Measurements from ENCODE around the gene DDX10.

The DDX10 gene

GRCh38 chr11:108965306-108966001, 300.6 kb downstream of the DDX10 start:
- no peak overlapping the region for H2AFZ ChIP-seq (ENCODE audit: low read depth, low read length)
- H3K4me2 ChIP-seq (ENCODE audit: insufficient read depth, low read length) = no peak overlapping the region
- H3K36me3 ChIP-seq (ENCODE audit: insufficient read depth, low read length) = no peaks in the 10 kb centered on the region
- H3K27me3 ChIP-seq (ENCODE audit: insufficient read depth, low read length, poor library complexity) = no peaks in the 10 kb centered on the region
- no peaks in the 10 kb centered on the region for H3K79me2 ChIP-seq (ENCODE audit: insufficient read depth, low read length)
- H3K9ac ChIP-seq (ENCODE audit: low read depth, low read length) = no peak overlapping the region
- H3K9me3 ChIP-seq (ENCODE audit: insufficient read depth, low read length, severe bottlenecking) = no peaks in the 10 kb centered on the region
- H3K27ac ChIP-seq (ENCODE audit: low read length) = no peak overlapping the region
- no peaks in the 10 kb centered on the region for H4K20me1 ChIP-seq (ENCODE audit: insufficient read depth, low read length)
- TF ChIP-seq, protein P1, sequence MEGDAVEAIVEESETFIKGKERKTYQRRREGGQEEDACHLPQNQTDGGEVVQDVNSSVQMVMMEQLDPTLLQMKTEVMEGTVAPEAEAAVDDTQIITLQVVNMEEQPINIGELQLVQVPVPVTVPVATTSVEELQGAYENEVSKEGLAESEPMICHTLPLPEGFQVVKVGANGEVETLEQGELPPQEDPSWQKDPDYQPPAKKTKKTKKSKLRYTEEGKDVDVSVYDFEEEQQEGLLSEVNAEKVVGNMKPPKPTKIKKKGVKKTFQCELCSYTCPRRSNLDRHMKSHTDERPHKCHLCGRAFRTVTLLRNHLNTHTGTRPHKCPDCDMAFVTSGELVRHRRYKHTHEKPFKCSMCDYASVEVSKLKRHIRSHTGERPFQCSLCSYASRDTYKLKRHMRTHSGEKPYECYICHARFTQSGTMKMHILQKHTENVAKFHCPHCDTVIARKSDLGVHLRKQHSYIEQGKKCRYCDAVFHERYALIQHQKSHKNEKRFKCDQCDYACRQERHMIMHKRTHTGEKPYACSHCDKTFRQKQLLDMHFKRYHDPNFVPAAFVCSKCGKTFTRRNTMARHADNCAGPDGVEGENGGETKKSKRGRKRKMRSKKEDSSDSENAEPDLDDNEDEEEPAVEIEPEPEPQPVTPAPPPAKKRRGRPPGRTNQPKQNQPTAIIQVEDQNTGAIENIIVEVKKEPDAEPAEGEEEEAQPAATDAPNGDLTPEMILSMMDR (IDR thresholded peaks at IDR 0.05; ENCODE audit: borderline replicate concordance, extremely low read depth, low read length, poor library complexity, severe bottlenecking) = no peak
- TF ChIP-seq EZH2 (IDR thresholded peaks at IDR 0.05; ENCODE audit: borderline replicate concordance, low read depth, low read length, severe bottlenecking) = no peak
- no peak overlapping the region for H3K4me3 ChIP-seq (ENCODE audit: low read depth in 1 of 2, low read length in 2 of 2)
- no peaks in the 10 kb centered on the region for H3K4me1 ChIP-seq (ENCODE audit: insufficient read depth, low read length)
- DNase-seq = no peak
- no peak for ATAC-seq (ENCODE audit: insufficient read depth, low read depth)

DNA sequence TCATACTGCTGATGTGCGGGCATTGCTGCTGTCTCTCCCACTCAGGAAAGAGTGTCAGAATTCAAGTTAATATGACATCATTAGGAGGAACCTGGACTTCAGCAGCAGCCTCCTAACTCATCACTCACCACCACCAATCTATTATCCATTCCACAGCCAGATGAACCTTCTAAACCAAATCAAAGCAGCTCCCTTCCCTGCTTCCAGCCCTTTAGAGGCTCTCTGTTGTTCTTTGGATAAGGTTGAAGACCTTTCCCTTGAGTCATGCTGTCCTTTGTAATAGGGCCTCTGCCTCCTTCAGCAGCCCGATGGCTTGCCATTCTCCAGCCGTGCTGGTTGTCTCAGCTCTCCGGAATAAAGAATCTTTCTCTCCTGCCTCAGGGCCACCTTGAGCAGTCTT, 301.3 kb downstream of the DDX10 start:
- no peaks in the 10 kb centered on the region for H3K4me1 ChIP-seq (ENCODE audit: insufficient read depth, low read length)
- H3K9me3 ChIP-seq (ENCODE audit: insufficient read depth, low read length, severe bottlenecking) = no peaks in the 10 kb centered on the region
- H4K20me1 ChIP-seq (ENCODE audit: insufficient read depth, low read length) = no peaks in the 10 kb centered on the region
- H2AFZ ChIP-seq (ENCODE audit: low read depth, low read length) = no peak overlapping the region
- H3K27ac ChIP-seq (ENCODE audit: low read length) = no peak overlapping the region
- no peak for TF ChIP-seq EZH2 (IDR thresholded peaks at IDR 0.05; ENCODE audit: borderline replicate concordance, low read depth, low read length, severe bottlenecking)
- TF ChIP-seq, protein P1 (IDR thresholded peaks at IDR 0.05; ENCODE audit: borderline replicate concordance, extremely low read depth, low read length, poor library complexity, severe bottlenecking) = no peak
- H3K36me3 ChIP-seq (ENCODE audit: insufficient read depth, low read length) = no peaks in the 10 kb centered on the region
- no peaks in the 10 kb centered on the region for H3K27me3 ChIP-seq (ENCODE audit: insufficient read depth, low read length, poor library complexity)
- DNase-seq (no peak), ATAC-seq (ENCODE audit: insufficient read depth, low read depth) (no peak)
- no peak overlapping the region for H3K9ac ChIP-seq (ENCODE audit: low read depth, low read length)
- H3K4me2 ChIP-seq (ENCODE audit: insufficient read depth, low read length) = no peak overlapping the region
- H3K79me2 ChIP-seq (ENCODE audit: insufficient read depth, low read length) = no peaks in the 10 kb centered on the region
- no peak overlapping the region for H3K4me3 ChIP-seq (ENCODE audit: low read depth in 1 of 2, low read length in 2 of 2)

- H3K79me2 ChIP-seq (ENCODE audit: insufficient read depth, low read length) = no peaks in the 10 kb centered on the region
- no peak overlapping the region for H3K4me3 ChIP-seq (ENCODE audit: low read depth in 1 of 2, low read length in 2 of 2)
- no peaks in the 10 kb centered on the region for H3K27me3 ChIP-seq (ENCODE audit: insufficient read depth, low read length, poor library complexity)
- TF ChIP-seq, protein P1 (IDR thresholded peaks at IDR 0.05; ENCODE audit: borderline replicate concordance, extremely low read depth, low read length, poor library complexity, severe bottlenecking) = no peak
- no peak for TF ChIP-seq EZH2 (IDR thresholded peaks at IDR 0.05; ENCODE audit: borderline replicate concordance, low read depth, low read length, severe bottlenecking)
- no peaks in the 10 kb centered on the region for H4K20me1 ChIP-seq (ENCODE audit: insufficient read depth, low read length)
- H3K4me2 ChIP-seq (ENCODE audit: insufficient read depth, low read length) = no peak overlapping the region
- no peaks in the 10 kb centered on the region for H3K4me1 ChIP-seq (ENCODE audit: insufficient read depth, low read length)
- no peak overlapping the region for H3K9ac ChIP-seq (ENCODE audit: low read depth, low read length)
- no peak overlapping the region for H2AFZ ChIP-seq (ENCODE audit: low read depth, low read length)
- ATAC-seq (ENCODE audit: insufficient read depth, low read depth) = no peak
- H3K9me3 ChIP-seq (ENCODE audit: insufficient read depth, low read length, severe bottlenecking) = no peaks in the 10 kb centered on the region
- no peak for DNase-seq
- H3K36me3 ChIP-seq (ENCODE audit: insufficient read depth, low read length) = no peaks in the 10 kb centered on the region
- H3K27ac ChIP-seq (ENCODE audit: low read length) = no peak overlapping the region
Measured at GRCh38 chr11:108966978-108967377, 302.1 kb downstream of the DDX10 start.
